Left forelimb (tissue), 1 donor: Measurements from ENCODE around the gene TMC5.

Experiments used
- DNase-seq: peaks from one replicate; pipeline ENCODE4 v3.0.0-alpha.2; 2018; ENCODE audit warnings: low spot score

TMC5 gene

DNA sequence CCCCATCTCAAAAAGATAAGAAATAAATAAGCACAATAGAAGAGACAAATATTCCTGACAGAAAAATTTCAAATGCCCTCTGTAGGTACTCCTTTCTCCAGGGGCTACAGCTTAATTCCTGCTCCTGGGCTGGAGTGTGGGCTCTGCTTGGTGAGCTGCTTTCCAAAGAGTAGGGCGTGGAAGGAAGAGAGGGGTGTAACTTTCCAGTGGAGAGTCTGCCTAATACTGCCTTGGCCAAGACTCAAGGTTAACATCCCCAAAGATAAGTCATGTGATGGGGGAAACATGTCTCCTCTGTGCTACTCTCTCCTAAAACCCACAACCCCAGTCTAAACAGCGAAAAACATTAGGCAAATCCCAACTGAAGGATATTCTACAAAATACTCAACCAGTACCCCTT is 42.7 kb downstream of the TMC5 start:
- DNase-seq: no peak

GRCh38 chr16:19463468-19464315 is 46.0 kb downstream of the TMC5 start:
- DNase-seq: no peak

GRCh38 chr16:19468300-19468699 is 50.6 kb downstream of the TMC5 start:
- DNase-seq: no peak

DNA sequence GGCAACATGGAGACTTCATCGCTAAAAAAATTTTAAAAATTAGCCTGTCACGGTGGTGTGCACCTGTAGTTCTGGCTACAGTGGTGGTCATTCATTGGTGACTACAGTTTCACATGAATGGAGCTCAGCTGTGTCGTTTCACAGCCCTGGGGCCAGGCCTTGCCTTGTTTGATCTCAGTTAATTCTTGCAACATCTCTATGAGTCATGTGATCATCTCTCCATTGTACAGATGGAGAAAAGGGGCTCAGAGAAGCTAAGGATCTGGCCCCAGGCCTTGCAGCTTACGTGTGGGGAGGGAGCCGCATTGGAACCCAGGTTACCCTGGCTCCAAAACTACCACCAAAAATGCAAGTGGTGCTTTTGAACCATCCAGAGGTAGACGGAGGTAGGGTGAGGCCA is 54.8 kb downstream of the TMC5 start:
- DNase-seq: no peak

- no peak for DNase-seq
These were observed 56.9 kb downstream of the TMC5 start for GRCh38 chr16:19474617-19475016.

GRCh38 chr16:19478505-19478904 is 60.8 kb downstream of the TMC5 start:
- no peak for DNase-seq

DNA sequence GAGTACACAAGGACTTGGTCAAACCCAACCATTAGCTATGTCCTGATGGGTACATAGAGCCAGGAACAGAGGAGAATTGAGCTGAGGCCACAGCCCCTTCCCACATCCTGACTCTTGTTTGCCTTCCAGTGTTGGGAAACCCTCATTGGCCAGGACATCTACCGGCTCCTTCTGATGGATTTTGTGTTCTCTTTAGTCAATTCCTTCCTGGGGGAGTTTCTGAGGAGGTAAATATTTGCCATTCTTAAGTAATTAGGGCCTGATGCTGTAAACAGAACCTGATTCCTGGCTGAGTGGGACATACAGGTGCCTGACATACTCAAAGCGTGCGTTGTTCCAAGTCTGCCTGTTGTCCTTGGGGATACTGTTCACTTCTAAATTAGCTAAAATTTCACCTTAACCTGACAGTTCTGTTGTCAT is 61.6 kb downstream of the TMC5 start:
- DNase-seq: no peak

GRCh38 chr16:19481296-19481695 is 63.6 kb downstream of the TMC5 start:
- no peak for DNase-seq

DNA sequence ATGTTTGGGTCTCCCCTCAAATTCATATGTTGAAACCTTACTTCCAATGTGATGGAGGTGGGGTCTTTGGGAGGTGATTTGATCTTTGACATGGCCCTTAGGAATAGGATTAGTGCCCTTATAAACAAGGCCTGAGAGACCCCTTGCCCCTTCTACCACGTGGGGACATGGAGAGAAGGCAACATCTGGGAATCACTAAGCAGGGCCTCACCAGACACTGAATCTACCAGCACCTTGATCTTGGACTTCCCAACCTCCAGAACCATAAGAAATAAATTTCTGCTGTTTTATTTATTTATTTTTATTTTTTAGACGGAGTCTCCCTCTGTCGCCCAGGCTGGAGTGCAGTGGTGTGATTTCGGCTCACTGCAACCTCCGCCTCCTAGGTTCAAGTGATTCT is 64.1 kb downstream of the TMC5 start:
- no peak for DNase-seq

DNA sequence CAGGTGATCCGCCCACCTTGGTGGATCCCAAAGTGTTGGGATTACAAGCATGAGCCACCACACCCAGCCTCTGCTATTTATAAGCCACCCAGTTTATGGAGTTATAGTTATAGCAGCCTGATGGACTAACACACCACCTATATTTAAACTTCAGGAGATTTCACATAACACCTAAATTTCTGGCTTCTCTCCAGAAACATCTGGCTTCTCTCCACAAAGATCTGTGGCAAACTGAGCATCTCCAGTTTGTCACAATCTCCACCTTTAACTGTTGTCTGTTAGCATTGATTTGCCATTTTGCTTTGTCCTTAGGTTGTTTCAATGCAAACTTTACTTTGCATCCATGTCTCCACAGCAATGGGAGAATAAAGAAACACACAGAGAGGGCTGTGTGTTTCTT is 64.6 kb downstream of the TMC5 start:
- no peak for DNase-seq

- no peak for DNase-seq
These were observed 66.4 kb downstream of the TMC5 start for GRCh38 chr16:19484096-19484495.

- no peak for DNase-seq
These were observed 67.9 kb downstream of the TMC5 start for GRCh38 chr16:19485611-19486010.

DNA sequence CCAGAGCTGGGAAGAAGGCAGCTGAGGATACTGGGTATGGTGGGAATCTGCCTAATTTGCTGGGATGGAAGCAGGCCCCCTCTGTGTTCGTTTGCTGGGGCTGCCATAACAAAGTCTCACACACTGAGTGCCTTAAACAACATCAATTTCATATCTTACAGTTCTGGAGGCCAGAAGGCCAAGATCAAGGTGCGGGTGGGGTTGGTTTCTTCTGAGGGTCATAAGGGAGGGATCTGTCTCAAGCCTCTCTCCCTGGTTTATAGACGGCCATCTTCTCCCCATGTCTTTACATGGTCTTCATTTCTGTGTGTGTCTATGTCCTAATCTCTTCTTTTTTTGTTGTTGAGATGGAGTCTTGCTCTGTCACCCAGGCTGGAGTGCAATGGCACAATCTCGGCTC is 68.4 kb downstream of the TMC5 start:
- no peak for DNase-seq

DNA sequence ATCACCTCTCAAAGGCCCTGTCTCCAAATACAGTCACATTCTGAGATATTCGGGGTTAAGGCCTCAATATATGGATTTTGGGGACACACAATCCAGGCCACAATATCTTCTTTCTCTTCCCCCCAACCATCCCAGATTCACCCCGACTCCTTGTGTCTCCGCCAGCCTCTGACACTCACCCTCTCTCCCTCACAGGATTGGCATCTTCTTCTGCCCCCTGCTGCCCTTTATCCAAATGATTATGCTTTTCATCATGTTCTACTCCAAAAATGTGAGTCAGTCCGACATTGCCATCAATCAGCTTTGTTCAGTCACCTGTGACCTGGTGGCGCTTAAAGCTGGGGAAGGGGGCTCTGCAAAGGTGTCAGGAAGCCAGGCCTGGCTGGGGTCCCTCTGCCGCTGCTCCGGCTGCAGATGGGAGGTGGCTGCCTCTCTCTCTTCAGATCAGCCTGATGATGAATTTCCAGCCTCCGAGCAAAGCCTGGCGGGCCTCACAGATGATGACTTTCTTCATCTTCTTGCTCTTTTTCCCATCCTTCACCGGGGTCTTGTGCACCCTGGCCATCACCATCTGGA is 69.2 kb downstream of the TMC5 start:
- no peak for DNase-seq

DNA sequence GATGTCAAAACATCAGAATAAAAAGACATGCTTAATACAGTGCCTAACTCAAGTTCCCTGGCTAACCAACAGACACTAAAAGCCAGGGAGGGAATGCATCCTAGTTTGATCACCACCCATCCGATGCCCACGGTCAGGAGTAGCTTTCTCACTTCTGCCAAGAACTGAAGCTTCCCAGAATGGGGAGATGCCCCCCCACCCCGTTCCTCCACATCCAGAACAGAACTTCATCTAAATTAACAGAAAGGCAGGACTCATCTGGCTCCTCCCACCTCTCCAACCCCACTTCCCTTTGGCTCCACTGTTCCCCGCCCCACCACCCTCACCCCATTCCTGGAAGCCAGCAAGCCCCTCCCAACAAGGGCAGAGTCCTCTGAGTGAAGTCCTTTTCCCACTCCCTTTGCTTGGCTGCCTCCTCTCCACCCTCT is 70.5 kb downstream of the TMC5 start:
- DNase-seq: no peak

GRCh38 chr16:19490619-19491018 is 72.9 kb downstream of the TMC5 start:
- DNase-seq: no peak

GRCh38 chr16:19497176-19497575 is 79.5 kb downstream of the TMC5 start:
- no peak for DNase-seq

DNA sequence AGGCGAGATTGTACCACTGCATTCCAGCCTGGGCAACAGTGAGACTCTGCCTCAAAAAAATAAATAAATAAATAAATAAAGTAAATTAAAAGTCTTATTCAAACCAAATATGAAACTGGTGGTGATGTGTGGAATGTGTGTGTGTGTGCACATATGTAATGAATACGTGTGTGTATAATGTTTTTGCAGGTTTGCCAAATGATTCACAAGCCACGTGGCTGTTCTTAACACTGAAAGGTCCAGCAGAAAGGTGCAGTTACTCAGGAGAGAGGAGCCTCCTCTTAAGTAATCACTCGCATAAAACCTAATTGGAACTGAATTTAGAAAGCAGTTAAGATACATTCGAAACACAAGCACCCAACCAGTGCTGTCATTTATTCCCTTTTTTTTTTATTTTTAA is 81.3 kb downstream of the TMC5 start:
- DNase-seq: no peak

- DNase-seq: no peak
These were observed 81.8 kb downstream of the TMC5 start for GRCh38 chr16:19499481-19499880.

DNA sequence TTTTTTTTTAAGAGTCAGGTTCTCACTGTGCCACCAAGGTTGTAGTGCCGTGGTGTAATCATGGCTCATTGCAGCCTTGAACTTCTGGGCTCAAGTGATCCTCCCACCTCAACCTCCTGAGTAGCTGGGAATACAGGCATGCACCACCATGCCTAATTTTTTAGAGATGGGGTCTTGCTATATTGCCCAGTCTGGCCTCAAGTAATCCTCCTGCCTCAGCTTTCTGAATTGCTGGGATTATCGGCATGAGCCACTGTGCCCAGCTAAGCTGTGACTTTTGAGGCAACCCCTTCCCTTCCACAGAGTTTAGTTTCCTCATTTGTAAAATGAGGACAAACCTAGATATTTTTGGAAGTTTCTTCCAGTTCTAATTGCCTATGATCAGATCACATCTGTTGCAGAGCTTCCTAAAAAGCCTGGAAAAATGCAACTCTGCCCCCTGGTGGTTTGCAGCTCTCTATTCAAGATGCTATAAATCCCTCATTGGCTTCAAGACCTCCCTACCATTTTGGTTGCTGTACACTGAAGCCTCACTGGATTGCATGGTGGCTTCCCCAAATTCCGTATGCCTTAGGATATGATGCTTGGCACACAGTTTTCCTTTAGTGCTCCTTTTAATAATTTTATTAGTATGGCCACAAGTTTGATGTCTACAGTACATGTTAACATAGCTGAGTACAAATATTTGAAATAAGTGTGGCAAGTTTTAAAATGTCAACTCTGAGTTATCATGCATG is 84.9 kb downstream of the TMC5 start:
- DNase-seq: no peak

DNA sequence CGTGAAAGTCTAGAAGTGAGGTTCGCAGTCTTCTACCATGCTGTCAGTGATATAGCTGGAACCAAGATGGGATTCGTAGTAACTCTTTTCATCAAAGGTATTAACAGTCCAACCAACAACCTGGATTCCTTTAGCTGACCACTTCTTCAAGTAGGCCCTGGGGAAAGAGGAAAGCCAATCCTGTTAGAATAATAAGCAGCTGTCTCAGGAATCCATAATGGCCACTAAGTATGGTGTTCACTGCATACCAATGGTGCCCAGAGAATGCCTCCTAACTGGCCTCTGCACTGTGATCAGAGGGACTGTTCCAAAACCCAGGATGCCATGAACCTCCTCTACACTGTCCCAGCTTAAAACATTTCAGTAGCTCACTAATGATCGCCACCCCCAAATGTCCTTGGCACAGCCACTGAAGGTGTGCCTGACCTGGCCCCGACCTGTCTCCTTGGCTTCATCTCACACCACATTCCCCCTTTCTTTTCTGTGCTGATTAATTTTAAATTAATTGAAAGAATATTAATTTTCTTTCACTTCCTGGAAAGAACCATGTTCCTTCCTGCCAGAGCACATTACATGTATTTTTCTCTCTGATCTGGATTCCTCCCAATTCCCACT is 85.9 kb downstream of the TMC5 start:
- DNase-seq: no peak

- DNase-seq: no peak
These were observed 88.1 kb downstream of the TMC5 start for GRCh38 chr16:19505600-19506303.
